Endometrial microvascular endothelial cells (primary cell): ENCODE data around the gene LCE2C. TPM values are rescaled to one million over a fixed set of nuclear protein-coding genes. Genes with fewer than 3 reads are reported as not detected.

Experiments used
- in situ Hi-C: cut with HindIII; loops from 2 replicates; pipeline ENCODE4 v1.10.0; 2017; ENCODE audit warnings: low sequenced_read_pairs, low pct_unique_long_range_greater_than_20kb; ENCODE audit errors: inconsistent ontology term
- total RNA-seq: library from RNA; depleted of rRNA; stranded (reverse); fragments of >200 nt; gene quantifications from one replicate; pipeline ENCODE4 v1.2.3, GENCODE V29; 2015; ENCODE audit errors: inconsistent ontology term

The LCE2C gene
- total RNA-seq, 1 donor from 2014 or later: not detected

DNA sequence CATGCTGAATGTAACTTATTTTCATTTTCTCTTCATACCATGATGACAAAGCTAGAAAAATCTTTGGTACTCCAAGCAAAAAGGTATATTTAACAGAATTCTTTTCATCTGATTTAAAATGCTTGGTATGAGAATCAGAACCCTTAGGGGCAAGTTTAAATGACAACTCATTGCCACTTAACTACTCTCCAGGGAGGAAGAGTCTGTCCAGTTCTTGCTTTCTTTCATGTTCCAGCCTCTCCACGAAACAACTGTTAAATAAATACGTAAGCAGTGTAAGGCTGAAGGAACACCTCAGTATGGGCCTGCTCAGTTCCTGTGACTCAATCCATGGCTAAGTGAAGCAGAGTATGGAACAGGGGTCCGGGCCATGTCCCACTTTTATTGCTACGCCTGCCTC, 24.7 kb downstream of the LCE2C start:
- in situ Hi-C loops: no loop called here

DNA sequence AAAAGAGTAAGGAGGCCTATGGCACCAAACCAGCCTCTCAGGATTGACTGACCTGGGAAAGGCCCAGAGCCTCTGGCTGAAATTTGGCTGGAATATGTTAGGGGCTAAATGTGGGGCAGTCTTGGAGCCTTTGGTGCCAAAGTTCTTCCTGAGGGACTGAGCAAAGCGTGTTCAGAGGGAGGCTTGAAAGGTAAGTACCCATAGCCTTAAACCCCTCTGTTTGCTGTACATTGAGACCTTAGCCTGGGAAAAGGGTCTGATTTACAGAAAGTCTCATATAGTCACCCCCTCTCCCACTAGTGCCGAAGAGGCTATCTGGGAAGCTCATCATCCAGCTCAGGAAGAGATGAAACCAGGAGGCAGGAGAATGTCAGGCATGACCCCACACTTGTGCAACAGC, 32.8 kb downstream of the LCE2C start, which contains the start of gene LCE4A:
Gene LCE4A (plus strand): TSS at position 301 of the 400 bp plus-strand sequence. CDS start 916 bp downstream, outside the sequence.
- in situ Hi-C loops: no loop called here

DNA sequence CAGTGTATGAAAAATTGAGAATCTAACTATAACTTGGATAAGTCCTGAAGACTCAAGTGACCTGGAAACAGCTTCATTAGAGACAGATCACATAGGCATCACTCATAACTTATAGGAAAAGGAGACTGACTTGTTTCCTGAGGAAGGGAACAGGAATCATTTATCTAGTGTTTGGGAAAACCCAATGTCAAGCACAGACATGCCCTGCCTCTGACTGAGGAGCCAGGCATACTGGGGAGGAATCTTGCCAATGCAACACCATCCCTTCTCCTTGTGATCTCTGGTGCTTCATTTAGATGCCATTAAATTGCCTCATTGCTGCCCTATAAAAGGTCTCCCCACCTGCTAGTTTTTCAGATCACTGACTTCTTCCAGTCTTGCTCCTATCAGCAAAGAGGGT, 43.2 kb downstream of the LCE2C start:
- in situ Hi-C loops: no loop called here

DNA sequence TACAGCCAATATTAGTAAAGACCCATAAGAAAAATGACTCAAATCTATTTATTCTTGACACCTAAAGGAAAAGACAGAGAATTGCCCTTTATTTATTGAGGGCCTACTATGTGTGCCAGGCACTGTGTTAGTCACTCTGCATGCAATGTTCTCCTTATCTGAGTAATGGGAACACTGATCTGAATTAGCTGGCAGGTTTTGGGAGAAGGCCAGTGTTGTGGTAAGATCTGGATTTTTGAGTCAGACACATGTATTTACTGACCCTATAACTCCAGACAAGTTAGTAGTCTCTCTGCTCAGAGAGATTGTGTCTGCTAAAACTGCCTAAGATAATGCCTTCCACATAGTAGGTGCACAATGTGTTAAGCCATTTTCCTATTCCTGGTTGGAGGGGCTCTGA, 50.2 kb downstream of the LCE2C start:
- in situ Hi-C loops: no loop called here

Other genes with a start within 250 kb of the LCE2C start
- not detected for gene LCE5A, start 164.5 kb upstream of the LCE2C start, total RNA-seq
- not detected for gene CRCT1, start 160.8 kb upstream of the LCE2C start, total RNA-seq
- not detected for gene LCE3E, start 108.5 kb upstream of the LCE2C start, total RNA-seq
- not detected for gene LCE3D, start 94.8 kb upstream of the LCE2C start, total RNA-seq
- gene LCE3C, start 75.0 kb upstream of the LCE2C start, total RNA-seq: not detected
- not detected for gene LCE3B, start 61.5 kb upstream of the LCE2C start, total RNA-seq
- not detected for gene LCE3A, start 52.2 kb upstream of the LCE2C start, total RNA-seq
- gene LCE2D, start 11.9 kb upstream of the LCE2C start, total RNA-seq: not detected
- not detected for gene LCE2B, start 10.8 kb downstream of the LCE2C start, total RNA-seq
- not detected for gene LCE2A, start 23.1 kb downstream of the LCE2C start, total RNA-seq
- gene LCE4A, start 32.9 kb downstream of the LCE2C start, total RNA-seq: not detected
- not detected for gene KPRP, start 82.7 kb downstream of the LCE2C start, total RNA-seq
- not detected for gene LCE1F, start 99.9 kb downstream of the LCE2C start, total RNA-seq
- not detected for gene LCE1E, start 111.0 kb downstream of the LCE2C start, total RNA-seq
- not detected for gene LCE1D, start 121.4 kb downstream of the LCE2C start, total RNA-seq
- gene LCE1C, start 131.4 kb downstream of the LCE2C start, total RNA-seq: not detected
- not detected for gene LCE1B, start 136.7 kb downstream of the LCE2C start, total RNA-seq
- gene LCE1A, start 152.2 kb downstream of the LCE2C start, total RNA-seq: not detected
- gene LCE6A, start 167.6 kb downstream of the LCE2C start, total RNA-seq: not detected
- not detected for gene LCE7A, start 184.7 kb downstream of the LCE2C start, total RNA-seq
- not detected for gene SMCP, start 203.0 kb downstream of the LCE2C start, total RNA-seq
- not detected for gene IVL, start 233.3 kb downstream of the LCE2C start, total RNA-seq